GM18907 (cell line): Measurements from ENCODE around the gene ZNF512B.
"Not testable (repeated sequence)": the region's sequence is repeated elsewhere in the genome, so short reads cannot be mapped to it uniquely, and the experiment has no call there.

ENCODE experiments used
- ATAC-seq: cut with Tn5 transposase; IDR thresholded peaks from one replicate; pipeline ENCODE4 v1.9.1; 2021; ENCODE audit warnings: mild to moderate bottlenecking, moderate library complexity; ENCODE audit not compliant: unreplicated experiment

Gene ZNF512B, protein sequence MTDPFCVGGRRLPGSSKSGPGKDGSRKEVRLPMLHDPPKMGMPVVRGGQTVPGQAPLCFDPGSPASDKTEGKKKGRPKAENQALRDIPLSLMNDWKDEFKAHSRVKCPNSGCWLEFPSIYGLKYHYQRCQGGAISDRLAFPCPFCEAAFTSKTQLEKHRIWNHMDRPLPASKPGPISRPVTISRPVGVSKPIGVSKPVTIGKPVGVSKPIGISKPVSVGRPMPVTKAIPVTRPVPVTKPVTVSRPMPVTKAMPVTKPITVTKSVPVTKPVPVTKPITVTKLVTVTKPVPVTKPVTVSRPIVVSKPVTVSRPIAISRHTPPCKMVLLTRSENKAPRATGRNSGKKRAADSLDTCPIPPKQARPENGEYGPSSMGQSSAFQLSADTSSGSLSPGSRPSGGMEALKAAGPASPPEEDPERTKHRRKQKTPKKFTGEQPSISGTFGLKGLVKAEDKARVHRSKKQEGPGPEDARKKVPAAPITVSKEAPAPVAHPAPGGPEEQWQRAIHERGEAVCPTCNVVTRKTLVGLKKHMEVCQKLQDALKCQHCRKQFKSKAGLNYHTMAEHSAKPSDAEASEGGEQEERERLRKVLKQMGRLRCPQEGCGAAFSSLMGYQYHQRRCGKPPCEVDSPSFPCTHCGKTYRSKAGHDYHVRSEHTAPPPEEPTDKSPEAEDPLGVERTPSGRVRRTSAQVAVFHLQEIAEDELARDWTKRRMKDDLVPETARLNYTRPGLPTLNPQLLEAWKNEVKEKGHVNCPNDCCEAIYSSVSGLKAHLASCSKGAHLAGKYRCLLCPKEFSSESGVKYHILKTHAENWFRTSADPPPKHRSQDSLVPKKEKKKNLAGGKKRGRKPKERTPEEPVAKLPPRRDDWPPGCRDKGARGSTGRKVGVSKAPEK

GRCh38 chr20:63969838-63970713 is at the start of gene ZNF512B:
Gene ZNF512B, minus strand, starts transcription at chr20:63969930. Its CDS starts 1,980 bp downstream, at chr20:63967950.
- no peak for ATAC-seq

DNA sequence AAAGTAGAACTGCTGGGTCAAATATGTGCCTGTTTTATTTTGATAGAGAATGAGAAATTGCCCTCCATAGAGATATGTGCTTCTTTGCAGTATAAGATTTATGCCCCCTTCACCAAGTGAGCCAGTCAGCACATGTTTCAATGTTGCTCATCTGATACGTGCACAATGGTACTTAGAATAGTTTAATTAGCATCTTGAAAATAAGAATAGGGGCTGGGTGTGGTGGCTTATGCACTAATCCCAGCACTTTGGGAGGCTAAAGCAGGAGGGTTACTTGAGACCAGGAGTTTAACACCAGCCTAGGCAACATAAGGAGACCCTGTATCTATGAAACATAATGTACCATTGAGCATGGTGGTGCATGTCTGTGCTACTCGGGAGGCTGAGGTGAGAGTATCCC is 45.9 kb upstream of the ZNF512B start:
- no peak for ATAC-seq

- not testable (repeated sequence) for ATAC-seq
Observed at GRCh38 chr20:64012385-64013154, 42.8 kb upstream of the ZNF512B start.

- ATAC-seq: no peak
Observed at GRCh38 chr20:64011366-64011779, 41.6 kb upstream of the ZNF512B start.

DNA sequence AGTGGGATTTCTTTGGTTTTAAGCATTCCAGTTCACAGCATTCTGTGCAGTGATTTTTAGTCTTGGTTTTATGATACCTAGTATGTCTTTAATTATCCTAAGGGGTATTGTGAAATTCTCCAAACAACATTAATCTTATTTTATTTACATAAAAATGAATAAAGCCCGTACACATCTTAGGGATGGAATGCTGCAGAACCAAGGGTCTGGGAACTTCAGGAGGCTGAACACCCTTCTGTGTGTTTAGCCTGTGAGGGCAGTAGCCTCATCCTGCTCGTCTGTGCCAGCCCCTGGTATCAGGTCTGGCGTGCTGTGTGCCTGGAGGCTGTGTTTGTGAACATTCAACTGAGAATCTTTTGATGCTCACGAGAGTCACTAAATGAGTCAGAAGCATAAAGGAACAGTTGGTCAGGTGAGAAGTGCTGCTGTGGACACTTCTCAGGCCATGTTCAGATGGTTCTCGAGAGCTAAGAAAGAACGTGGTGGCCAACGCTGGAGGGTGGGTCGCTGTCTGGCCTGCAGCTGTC is 41.0 kb upstream of the ZNF512B start:
- ATAC-seq: no peak

DNA sequence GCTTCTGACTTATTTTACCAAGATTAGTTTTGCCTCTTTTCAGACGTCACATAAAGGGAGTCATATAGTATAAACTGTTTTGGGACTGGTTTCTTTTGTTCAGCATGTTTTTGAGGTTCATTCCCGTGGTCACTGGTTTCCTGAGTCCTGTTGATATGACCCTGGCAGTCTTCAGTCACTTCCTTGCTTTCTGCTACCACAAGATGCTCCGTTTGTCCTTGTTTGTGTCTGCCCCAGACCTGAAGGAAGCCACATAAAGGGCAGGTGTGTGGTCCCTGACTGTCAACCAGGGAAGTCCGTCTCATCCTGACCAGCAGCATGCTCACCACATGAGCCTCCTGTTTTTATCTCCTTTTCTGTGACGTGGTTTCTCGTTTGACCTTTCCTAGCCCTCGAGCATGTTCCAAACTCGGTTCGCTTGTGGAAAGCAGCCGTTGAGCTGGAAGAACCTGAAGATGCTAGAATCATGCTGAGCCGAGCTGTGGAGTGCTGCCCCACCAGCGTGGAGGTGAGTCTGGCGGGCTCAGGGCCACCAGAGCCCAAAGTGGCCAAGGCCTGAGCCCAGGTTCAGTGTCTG is 40.2 kb upstream of the ZNF512B start:
- no peak for ATAC-seq

GRCh38 chr20:64006902-64007301 is 37.2 kb upstream of the ZNF512B start:
- no peak for ATAC-seq

DNA sequence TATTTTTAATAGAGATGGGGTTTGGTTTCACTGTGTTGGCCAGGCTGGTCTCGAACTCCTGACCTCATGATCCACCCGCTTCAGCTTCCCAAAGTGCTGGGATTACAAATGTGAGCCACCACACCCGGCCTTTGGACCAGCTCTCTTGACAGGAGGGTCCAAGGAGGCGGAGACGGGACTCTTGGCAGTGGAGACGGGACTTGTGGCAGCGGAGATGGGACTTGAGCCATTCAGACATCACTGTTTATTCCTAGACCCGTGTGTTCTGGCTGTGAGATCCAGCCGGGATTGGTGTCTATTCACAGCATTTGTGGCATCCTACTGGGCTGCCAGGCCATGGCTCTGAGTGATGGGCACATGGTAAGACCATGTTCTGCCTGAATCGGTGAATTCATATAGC is 36.8 kb upstream of the ZNF512B start:
- ATAC-seq: no peak

DNA sequence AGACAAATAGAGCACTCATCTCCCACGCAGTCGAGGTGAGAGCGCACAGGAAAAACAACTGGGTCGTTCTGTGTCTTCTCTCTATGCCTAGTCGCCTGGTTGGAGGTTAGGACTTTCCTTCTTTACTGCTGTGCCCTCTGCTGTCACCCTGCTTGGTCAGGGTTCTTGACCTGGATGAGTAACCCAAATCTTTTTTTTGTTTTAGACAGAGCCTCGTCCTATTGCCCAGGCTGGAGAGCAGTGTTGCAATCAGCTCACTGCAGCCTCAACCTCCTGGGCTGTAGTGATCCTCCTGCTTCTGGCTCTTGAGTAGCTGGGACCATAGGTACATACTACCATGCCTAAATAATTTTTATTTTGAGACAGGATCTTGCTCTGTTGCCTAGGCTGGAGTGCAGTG is 35.7 kb upstream of the ZNF512B start:
- no peak for ATAC-seq

GRCh38 chr20:64003960-64004725 is 34.4 kb upstream of the ZNF512B start:
- ATAC-seq: no peak

GRCh38 chr20:64001607-64002011 is 31.9 kb upstream of the ZNF512B start:
- ATAC-seq: no peak

- ATAC-seq: no peak
Observed at GRCh38 chr20:64000906-64001305, 31.2 kb upstream of the ZNF512B start.

DNA sequence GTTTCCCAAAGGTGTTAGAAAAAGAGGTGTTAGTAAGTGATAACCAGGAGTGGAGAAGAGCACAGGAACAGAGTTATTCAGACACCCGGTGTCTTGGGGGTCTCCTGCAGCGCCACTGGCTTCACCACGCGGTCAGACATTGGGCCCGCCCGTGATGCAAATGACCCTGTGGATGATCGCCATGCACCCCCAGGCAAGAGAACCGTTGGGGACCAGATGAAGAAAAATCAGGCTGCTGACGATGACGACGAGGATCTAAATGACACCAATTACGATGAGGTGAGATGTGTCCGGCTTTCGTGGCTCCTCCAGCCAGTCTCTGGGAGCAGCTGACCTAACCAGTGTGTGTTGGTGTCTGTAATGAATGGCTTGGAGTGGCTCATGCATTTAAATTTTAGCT is 13.2 kb upstream of the ZNF512B start:
- ATAC-seq: no peak

- peak; percentile 49 for ATAC-seq
Observed at GRCh38 chr20:63980806-63981728, 11.3 kb upstream of the ZNF512B start, which contains the start of gene PRPF6. Gene PRPF6, plus strand, starts transcription at chr20:63981132. Its CDS starts 114 bp downstream, at chr20:63981246.

DNA sequence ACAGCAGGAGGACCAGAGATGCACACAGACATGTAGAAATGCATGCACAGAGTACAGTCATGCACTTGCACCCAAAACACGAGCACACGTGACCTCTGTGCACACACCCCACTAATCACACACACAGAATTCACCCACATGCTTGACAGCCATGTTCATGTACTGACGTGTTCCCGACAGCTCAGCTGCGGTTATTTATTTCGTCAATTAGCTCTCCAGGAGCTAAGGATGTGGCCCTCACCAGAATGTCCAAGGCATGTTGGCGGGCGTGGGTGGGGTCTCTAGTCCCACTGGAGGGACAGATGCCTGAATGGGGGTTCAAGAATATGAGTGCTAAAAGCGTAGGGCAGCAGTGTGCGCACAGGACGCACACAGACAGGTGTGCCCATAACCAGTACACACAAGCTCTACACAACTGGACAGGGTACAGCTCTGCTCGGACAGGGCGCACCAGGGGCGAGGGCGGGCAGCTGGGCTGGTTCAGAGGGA is 10.6 kb upstream of the ZNF512B start:
- ATAC-seq: peak; percentile 3

GRCh38 chr20:63979557-63980316 is 10.0 kb upstream of the ZNF512B start, which contains the start of gene SAMD10:
Gene SAMD10, minus strand, starts transcription at chr20:63979642. Its CDS starts 175 bp downstream, at chr20:63979467.
- peak; percentile 40 for ATAC-seq

GRCh38 chr20:63979229-63979556 is 9.5 kb upstream of the ZNF512B start:
- ATAC-seq: no peak
